ENCODE measurements around the gene USP54.

USP54 gene

GRCh38 chr10:73494877-73495225 lies 96.3 kb downstream of the USP54 start:
- TF ChIP-seq RAD21 (IDR thresholded peaks at IDR 0.05; ENCODE audit: low read depth): no peak
- TF ChIP-seq NFIC (IDR thresholded peaks at IDR 0.05): no peak
- TF ChIP-seq CREB1 (IDR thresholded peaks at IDR 0.05; ENCODE audit: low read depth): no peak
- no peak for TF ChIP-seq USF1 (IDR thresholded peaks at IDR 0.05)
- no peak for TF ChIP-seq TAF1 (IDR thresholded peaks at IDR 0.05; ENCODE audit: low read depth)
- TF ChIP-seq CEBPB (IDR thresholded peaks at IDR 0.05): no peak

GRCh38 chr10:73494213-73494612 lies 96.9 kb downstream of the USP54 start:
- TF ChIP-seq CEBPB (IDR thresholded peaks at IDR 0.05) (no peak), RAD21 (IDR thresholded peaks at IDR 0.05; ENCODE audit: low read depth) (no peak), USF1 (IDR thresholded peaks at IDR 0.05) (no peak), TAF1 (IDR thresholded peaks at IDR 0.05; ENCODE audit: low read depth) (no peak), YY1 (IDR thresholded peaks at IDR 0.05; ENCODE audit: low read depth) (no peak), EP300 (IDR thresholded peaks at IDR 0.05; ENCODE audit: borderline replicate concordance) (no peak), NFIC (IDR thresholded peaks at IDR 0.05) (no peak), ZBTB7A (IDR thresholded peaks at IDR 0.05; ENCODE audit: low read depth) (no peak), CREB1 (IDR thresholded peaks at IDR 0.05; ENCODE audit: low read depth) (no peak), FOXM1 (IDR thresholded peaks at IDR 0.05; ENCODE audit: borderline replicate concordance, low read depth) (no peak), MAX (IDR thresholded peaks at IDR 0.05) (no peak), REST (IDR thresholded peaks at IDR 0.05; ENCODE audit: low read depth) (no peak), TCF12 (IDR thresholded peaks at IDR 0.05; ENCODE audit: low read depth) (no peak), TEAD4 (IDR thresholded peaks at IDR 0.05) (no peak), EGR1 (IDR thresholded peaks at IDR 0.05) (no peak)

GRCh38 chr10:73493781-73494180 lies 97.4 kb downstream of the USP54 start:
- no peak for TF ChIP-seq MAX (IDR thresholded peaks at IDR 0.05)
- no peak for TF ChIP-seq EGR1 (IDR thresholded peaks at IDR 0.05)
- no peak for TF ChIP-seq RAD21 (IDR thresholded peaks at IDR 0.05; ENCODE audit: low read depth)
- no peak for TF ChIP-seq ZBTB7A (IDR thresholded peaks at IDR 0.05; ENCODE audit: low read depth)
- no peak for TF ChIP-seq REST (IDR thresholded peaks at IDR 0.05; ENCODE audit: low read depth)
- no peak for TF ChIP-seq TEAD4 (IDR thresholded peaks at IDR 0.05)
- TF ChIP-seq EP300 (IDR thresholded peaks at IDR 0.05; ENCODE audit: borderline replicate concordance): no peak
- TF ChIP-seq YY1 (IDR thresholded peaks at IDR 0.05; ENCODE audit: low read depth): no peak
- TF ChIP-seq CEBPB (IDR thresholded peaks at IDR 0.05): no peak
- no peak for TF ChIP-seq TAF1 (IDR thresholded peaks at IDR 0.05; ENCODE audit: low read depth)
- TF ChIP-seq CREB1 (IDR thresholded peaks at IDR 0.05; ENCODE audit: low read depth): no peak
- TF ChIP-seq NFIC (IDR thresholded peaks at IDR 0.05): no peak
- TF ChIP-seq FOXM1 (IDR thresholded peaks at IDR 0.05; ENCODE audit: borderline replicate concordance, low read depth): no peak

GRCh38 chr10:73486601-73487000 lies 104.5 kb downstream of the USP54 start:
- no peak for TF ChIP-seq TCF12 (IDR thresholded peaks at IDR 0.05; ENCODE audit: low read depth)
- TF ChIP-seq USF1 (IDR thresholded peaks at IDR 0.05): no peak
- no peak for TF ChIP-seq FOXM1 (IDR thresholded peaks at IDR 0.05; ENCODE audit: borderline replicate concordance, low read depth)

GRCh38 chr10:73485320-73485719 lies 105.8 kb downstream of the USP54 start:
- TF ChIP-seq CEBPB (IDR thresholded peaks at IDR 0.05) (no peak), REST (IDR thresholded peaks at IDR 0.05; ENCODE audit: low read depth) (no peak), FOXM1 (IDR thresholded peaks at IDR 0.05; ENCODE audit: borderline replicate concordance, low read depth) (no peak), CREB1 (IDR thresholded peaks at IDR 0.05; ENCODE audit: low read depth) (no peak), YY1 (IDR thresholded peaks at IDR 0.05; ENCODE audit: low read depth) (no peak), EGR1 (IDR thresholded peaks at IDR 0.05) (no peak), USF1 (IDR thresholded peaks at IDR 0.05) (no peak), TEAD4 (IDR thresholded peaks at IDR 0.05) (no peak), TCF12 (IDR thresholded peaks at IDR 0.05; ENCODE audit: low read depth) (no peak), MAX (IDR thresholded peaks at IDR 0.05) (no peak)
